NCI-H345 (cell line): ENCODE data around the gene TGM1.
"Not testable (repeated sequence)": the region's sequence is repeated elsewhere in the genome, so short reads cannot be mapped to it uniquely, and the experiment has no call there.

Experiments
- DNase-seq: peaks from one replicate; lab custom pipeline; 2025; lab: John Stamatoyannopoulos, UW

TGM1 gene

GRCh38 chr14:24207104-24207551, 55.8 kb downstream of the TGM1 start:
- DNase-seq = no peak

- no peak for DNase-seq
Observed at GRCh38 chr14:24206260-24207103, 56.5 kb downstream of the TGM1 start.

DNA sequence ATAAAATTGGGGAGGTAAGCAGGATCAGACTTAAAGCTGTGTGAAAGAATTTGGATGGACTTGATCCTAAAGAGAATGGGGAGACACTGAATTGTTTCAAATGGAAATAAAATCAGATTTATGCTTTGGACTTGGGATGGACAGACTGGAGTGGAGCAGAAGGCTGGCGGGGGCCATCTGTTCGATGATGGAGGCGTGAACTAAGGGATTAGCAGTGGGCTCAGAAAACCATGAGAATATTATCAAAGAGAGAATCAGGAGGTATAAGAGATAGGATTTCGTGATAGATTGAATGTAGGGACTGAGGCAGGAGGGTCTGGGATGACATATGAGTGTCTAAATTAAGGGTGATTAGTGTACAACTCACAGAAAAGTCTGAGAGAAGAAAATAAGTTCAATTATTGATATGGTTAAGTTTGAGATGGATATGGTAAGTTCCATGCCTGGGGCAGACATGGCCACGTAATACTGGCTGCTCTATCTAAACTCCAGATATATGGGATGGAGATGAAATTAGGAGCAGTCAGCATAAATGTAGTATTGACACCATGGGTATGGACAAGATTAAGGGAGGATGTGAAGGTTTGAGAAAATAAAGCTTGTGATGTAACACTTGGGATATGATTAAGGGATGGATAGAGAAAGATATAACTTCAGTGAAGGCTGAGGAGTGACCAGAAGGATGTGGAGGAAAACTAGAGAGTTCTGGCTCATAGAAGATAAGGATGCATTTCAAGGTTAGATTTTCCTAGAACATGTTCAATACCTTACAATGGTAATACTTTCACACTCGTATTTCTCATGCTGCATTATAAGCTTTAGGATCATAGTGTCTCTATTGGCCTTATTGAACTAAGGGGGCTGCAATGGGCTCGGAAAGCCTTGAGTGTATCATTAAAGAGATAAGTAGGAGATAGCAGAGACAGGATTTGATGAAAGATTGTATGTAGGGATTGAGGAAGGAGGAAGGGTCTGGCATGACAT, 58.5 kb downstream of the TGM1 start:
- DNase-seq = no peak

GRCh38 chr14:24203249-24203886, 59.6 kb downstream of the TGM1 start:
- DNase-seq = not testable (repeated sequence)

DNA sequence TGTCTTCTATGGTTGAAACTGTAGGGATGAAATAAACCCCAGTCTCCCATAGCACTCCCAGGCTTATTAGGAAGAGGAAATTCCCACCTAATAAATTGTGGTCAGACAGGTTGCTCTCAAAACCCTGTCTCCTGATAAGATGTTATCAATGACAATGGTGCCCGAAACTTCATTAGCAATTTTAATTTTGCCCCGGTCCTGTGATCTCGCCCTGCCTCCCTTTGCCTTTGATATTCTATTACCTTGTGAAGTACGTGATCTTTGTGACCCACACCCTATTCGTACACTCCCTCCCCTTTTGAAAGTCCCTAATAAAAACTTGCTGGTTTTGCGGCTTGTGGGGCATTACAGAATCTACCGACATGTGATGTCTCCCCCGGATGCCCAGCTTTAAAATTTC, 60.4 kb downstream of the TGM1 start:
- DNase-seq = not testable (repeated sequence)
